Epithelial cell of alveolus of lung (primary cell): Measurements from ENCODE around the gene KCTD7. TPM values are rescaled to one million over a fixed set of nuclear protein-coding genes. Genes with fewer than 3 reads are reported as not detected.

Experiments used
- total RNA-seq: library from RNA; depleted of rRNA; stranded (reverse); fragments of >200 nt; gene quantifications from 2 replicates; pipeline ENCODE4 v1.2.1, GENCODE V29; 2015

The KCTD7 gene
- 10.5 and 19.0 TPM in 2 replicates for total RNA-seq

DNA sequence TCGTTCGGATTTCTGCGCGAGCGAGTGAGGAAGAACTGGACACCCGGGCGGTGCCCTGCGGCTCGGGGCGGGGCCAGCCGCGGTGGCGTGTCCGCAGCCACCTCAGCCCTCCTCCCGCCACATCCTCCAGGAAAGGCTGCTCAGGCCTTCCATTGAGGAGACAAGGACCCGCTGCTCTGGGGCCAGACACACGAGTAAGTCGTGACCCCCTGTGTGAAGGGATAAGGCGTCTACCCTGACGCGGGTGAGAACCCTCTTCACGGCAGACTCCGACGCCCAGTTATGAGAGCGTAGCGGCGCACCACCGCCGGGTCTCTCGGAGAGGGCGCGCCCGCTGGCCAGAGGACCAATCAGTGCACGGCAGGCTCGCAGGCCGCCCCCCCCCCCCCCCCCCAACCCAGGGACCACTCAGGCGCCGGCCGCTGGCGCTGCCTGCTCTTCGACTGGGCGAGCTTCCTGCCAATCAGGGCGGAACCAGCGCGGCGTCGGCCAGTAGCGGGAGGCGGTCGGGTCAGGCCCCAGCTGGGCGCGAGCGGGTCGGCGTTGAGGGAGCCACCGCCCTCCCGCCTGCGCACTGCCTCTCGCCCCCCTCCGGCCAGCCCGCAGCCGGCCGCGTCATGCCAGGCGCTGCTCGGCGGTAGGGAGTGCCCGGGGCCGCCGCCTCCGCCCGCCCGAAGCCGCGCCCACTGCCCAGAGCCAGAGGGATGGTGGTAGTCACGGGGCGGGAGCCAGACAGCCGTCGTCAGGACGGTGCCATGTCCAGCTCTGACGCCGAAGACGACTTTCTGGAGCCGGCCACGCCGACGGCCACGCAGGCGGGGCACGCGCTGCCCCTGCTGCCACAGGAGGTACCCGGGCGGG is at the start of gene KCTD7:
Gene KCTD7 (plus strand): TSS at position 521 of the 861 bp plus-strand sequence. CDS start 184 bp downstream, at position 705.

Other genes starting within 250 kb of the KCTD7 start
- gene RABGEF1, start 111.9 kb downstream of the KCTD7 start, total RNA-seq, result 19.1 and 23.7 TPM in 2 replicates